ENCODE results near the gene IFITM2. TPM values are rescaled to one million over a fixed set of nuclear protein-coding genes. Genes with fewer than 3 reads are reported as not detected.
A peak's percentile ranks its signal among the peaks of the same experiment; 100 is the strongest.

The IFITM2 gene
- total and polyA plus RNA-seq, 8 donors = 8.8 to 394 (median 37.8) TPM

- H3K4me3 ChIP-seq = peak overlapping the region in 1 of 4 donors; percentile 46
- peaks cover 36 to 90% (median 65%) of the 10 kb centered on the region in 3 donors for H3K27me3 ChIP-seq
Observed at GRCh38 chr11:282171-282570, 25.4 kb upstream of the IFITM2 start.

GRCh38 chr11:282630-283360 is 24.8 kb upstream of the IFITM2 start:
- intact Hi-C loops (cut with DNase I; ENCODE audit: low total_unique reads) = no loop called here
- H3K9me3 ChIP-seq = no peaks in the 10 kb centered on the region
- H3K4me3 ChIP-seq = peak overlapping the region in 1 of 4 donors; percentile 46
- TF ChIP-seq CTCF (IDR thresholded peaks at IDR 0.05) = no peak
- TF ChIP-seq POLR2A (IDR thresholded peaks at IDR 0.05) = no peak
- TF ChIP-seq POLR2AphosphoS5 (IDR thresholded peaks at IDR 0.05) = no peak
- no peak for TF ChIP-seq EP300 (IDR thresholded peaks at IDR 0.05)
- 55 to 70% (median 65%) methylated on average over 10 to 13 of the region's 13 CpGs for WGBS, 5 donors
- H3K36me3 ChIP-seq = no peaks in the 10 kb centered on the region
- peaks cover 36 to 91% (median 64%) of the 10 kb centered on the region in 3 donors for H3K27me3 ChIP-seq
- H3K27ac ChIP-seq = no peak overlapping the region
- H3K4me1 ChIP-seq = peaks cover 19 to 42% (median 32%) of the 10 kb centered on the region in 4 donors
- DNase-seq = no peak

More at GRCh38 chr11:282171-282570, 25.4 kb upstream of the IFITM2 start:
- H3K27ac ChIP-seq = no peak overlapping the region
- peaks cover 19 to 39% (median 31%) of the 10 kb centered on the region in 4 donors for H3K4me1 ChIP-seq
- DNase-seq = no peak
- WGBS, 5 donors = 51 to 79% (median 71%) methylated on average over 2 to 4 of the region's 4 CpGs
- no peaks in the 10 kb centered on the region for H3K36me3 ChIP-seq
- intact Hi-C loops (cut with DNase I; ENCODE audit: low total_unique reads) = no loop called here
- TF ChIP-seq POLR2AphosphoS5 (IDR thresholded peaks at IDR 0.05) (no peak), CTCF (IDR thresholded peaks at IDR 0.05) (no peak), POLR2A (IDR thresholded peaks at IDR 0.05) (no peak), EP300 (IDR thresholded peaks at IDR 0.05) (no peak)
- no peaks in the 10 kb centered on the region for H3K9me3 ChIP-seq

- TF ChIP-seq CTCF (IDR thresholded peaks at IDR 0.05) (no peak), EP300 (IDR thresholded peaks at IDR 0.05) (no peak), POLR2AphosphoS5 (IDR thresholded peaks at IDR 0.05) (no peak), POLR2A (IDR thresholded peaks at IDR 0.05) (no peak)
Observed at GRCh38 chr11:283405-284104, 24.1 kb upstream of the IFITM2 start.

GRCh38 chr11:284105-285020 is 23.3 kb upstream of the IFITM2 start:
- H3K36me3 ChIP-seq = no peaks in the 10 kb centered on the region
- peak in 1 of 2 donors; percentile 4 for DNase-seq

More at GRCh38 chr11:283405-284104, 24.1 kb upstream of the IFITM2 start:
- no peaks in the 10 kb centered on the region for H3K36me3 ChIP-seq
- peaks cover 32 to 90% (median 60%) of the 10 kb centered on the region in 3 donors for H3K27me3 ChIP-seq
- DNase-seq = no peak
- H3K27ac ChIP-seq = no peak overlapping the region
- no peak overlapping the region for H3K4me3 ChIP-seq
- peaks cover 22 to 47% (median 39%) of the 10 kb centered on the region in 4 donors for H3K4me1 ChIP-seq
- intact Hi-C loops (cut with DNase I; ENCODE audit: low total_unique reads) = no loop called here
- no peaks in the 10 kb centered on the region for H3K9me3 ChIP-seq
- 73 to 90% (median 85%) methylated on average over 22 to 23 of the region's 23 CpGs for WGBS, 5 donors

More at GRCh38 chr11:284105-285020, 23.3 kb upstream of the IFITM2 start:
- Histone ChIP-seq H3K27ac (no peak overlapping the region), H3K4me1 (peaks cover 22 to 45% (median 37%) of the 10 kb centered on the region in 4 donors), H3K27me3 (peaks cover 24 to 82% (median 52%) of the 10 kb centered on the region in 3 donors), H3K9me3 (no peaks in the 10 kb centered on the region), H3K4me3 (no peak overlapping the region)
- TF ChIP-seq CTCF (IDR thresholded peaks at IDR 0.05) (no peak), EP300 (IDR thresholded peaks at IDR 0.05) (no peak), POLR2A (IDR thresholded peaks at IDR 0.05) (no peak), POLR2AphosphoS5 (IDR thresholded peaks at IDR 0.05) (no peak)
- intact Hi-C loops (cut with DNase I; ENCODE audit: low total_unique reads) = no loop called here
- WGBS, 5 donors = 77 to 85% (median 83%) methylated on average over 17 to 24 of the region's 24 CpGs

Measured in stomach (tissue), 9 donors.